T47D (cell line): ENCODE data around the gene CERK.
A peak's percentile ranks its signal among the peaks of the same experiment; 100 is the strongest.

Source experiments
- DNase-seq, 2 experiments: peaks; one replicate each; pipeline versions ENCODE4 v3.0.0 to v3.0.0-alpha.2; 2011 to 2012; ENCODE audit warnings: low read depth in 1 of 2, low spot score in 1 of 2
- JUND ChIP-seq: IDR thresholded peaks from 2 replicates; pipeline ENCODE4 v1.6.1; 2012; ENCODE audit warnings: low read depth
- in situ Hi-C: cut with HindIII; loops from 2 replicates; pipeline ENCODE4 v1.10.0; 2016; ENCODE audit warnings: low sequenced_read_pairs, low pct_unique_long_range_greater_than_20kb

Gene CERK

GRCh38 chr22:46731246-46732040 lies 6.6 kb downstream of the CERK start:
- in situ Hi-C loops = no loop called here
- peak in 1 of 2 experiments; percentile 55 for DNase-seq

GRCh38 chr22:46730568-46731245 lies 7.3 kb downstream of the CERK start:
- TF ChIP-seq JUND = no peak
- in situ Hi-C loops = no loop called here
- no peak for DNase-seq

More at GRCh38 chr22:46731246-46732040, 6.6 kb downstream of the CERK start:
- no peak for TF ChIP-seq JUND

- TF ChIP-seq JUND = no peak
- DNase-seq = no peak
- in situ Hi-C loops = no loop called here
These were observed 9.6 kb downstream of the CERK start for GRCh38 chr22:46728470-46728869.

- no peak for DNase-seq
- TF ChIP-seq JUND = no peak
- in situ Hi-C loops = no loop called here
These were observed 10.2 kb downstream of the CERK start for GRCh38 chr22:46727813-46728364.

GRCh38 chr22:46726986-46727317 lies 11.1 kb downstream of the CERK start:
- no peak for DNase-seq
- in situ Hi-C loops = no loop called here
- TF ChIP-seq JUND = no peak

- TF ChIP-seq JUND = no peak
- in situ Hi-C loops = no loop called here
- no peak for DNase-seq
These were observed 11.7 kb downstream of the CERK start for GRCh38 chr22:46726066-46726985.

- in situ Hi-C loops = no loop called here
- no peak for TF ChIP-seq JUND
- no peak for DNase-seq
These were observed 13.0 kb downstream of the CERK start for GRCh38 chr22:46725096-46725495.

GRCh38 chr22:46723882-46724281 lies 14.2 kb downstream of the CERK start:
- DNase-seq = no peak
- no peak for TF ChIP-seq JUND
- in situ Hi-C loops = no loop called here

GRCh38 chr22:46721501-46722085 lies 16.5 kb downstream of the CERK start:
- DNase-seq = no peak
- no peak for TF ChIP-seq JUND

GRCh38 chr22:46719921-46720320 lies 18.1 kb downstream of the CERK start:
- no peak for DNase-seq
- in situ Hi-C loops = no loop called here
- TF ChIP-seq JUND = no peak

More at GRCh38 chr22:46721501-46722085, 16.5 kb downstream of the CERK start:
- in situ Hi-C loops = no loop called here

GRCh38 chr22:46714550-46714949 lies 23.5 kb downstream of the CERK start:
- in situ Hi-C loops = no loop called here
- no peak for TF ChIP-seq JUND
- no peak for DNase-seq

- no peak for TF ChIP-seq JUND
- no peak for DNase-seq
- in situ Hi-C loops = no loop called here
These were observed 25.8 kb downstream of the CERK start for GRCh38 chr22:46712288-46712687.

GRCh38 chr22:46710806-46711205 lies 27.2 kb downstream of the CERK start:
- no peak for TF ChIP-seq JUND
- no peak for DNase-seq
- in situ Hi-C loops = no loop called here
